OCI-LY7 (cell line): ENCODE results near the gene MESD. TPM values are rescaled to one million over a fixed set of nuclear protein-coding genes. Genes with fewer than 3 reads are reported as not detected.

ENCODE experiments used
- BruUV-seq: library from RNA; stranded (reverse); fragments of 400-500 nt; replicated peaks from 2 replicates; lab custom pipeline; 2021; lab: Mats Ljungman, UMichigan
- CTCF ChIA-PET: fragments of 300-600 bp; sonication (Branson Sonifier 250); formaldehyde crosslinking; loops from one replicate; lab custom pipeline; 2022; ENCODE audit warnings: antibody characterized with exemption; ENCODE audit not compliant: unreplicated experiment; lab: Charles Lee
- POLR2A ChIA-PET: fragments of 300-600 bp; sonication (Branson Sonifier 250); formaldehyde crosslinking; loops from one replicate; lab custom pipeline; 2022; ENCODE audit warnings: antibody characterized with exemption; lab: Charles Lee
- DNase-seq: peaks from one replicate; pipeline ENCODE4 v3.0.0-alpha.2; 2015; ENCODE audit warnings: low spot score
- H2AFZ ChIP-seq: fragments of 200-600 bp; sonication (generic), shearing (Covaris generic); 2 replicates; pipeline ENCODE4 v1.6.1; 2014; ENCODE audit warnings: mild to moderate bottlenecking, antibody characterized with exemption, low read length, moderate library complexity
- H3K27ac ChIP-seq: fragments of 200-600 bp; sonication (generic); 2 replicates; pipeline ENCODE4 v1.5.1; 2014; ENCODE audit warnings: mixed run types, low read depth, mild to moderate bottlenecking, moderate library complexity, low read length, inconsistent platforms; ENCODE audit not compliant: poor library complexity, severe bottlenecking
- H3K36me3 ChIP-seq: fragments of 200-600 bp; sonication (generic); 2 replicates; pipeline ENCODE4 v1.6.1; 2014; ENCODE audit warnings: mild to moderate bottlenecking, antibody characterized with exemption, low read length, moderate library complexity, mixed read lengths; ENCODE audit not compliant: insufficient read depth
- H3K4me1 ChIP-seq: fragments of 200-600 bp; sonication (generic); 2 replicates; pipeline ENCODE4 v1.5.1; 2014; ENCODE audit warnings: mild to moderate bottlenecking, low read length; ENCODE audit not compliant: insufficient read depth, poor library complexity, severe bottlenecking
- H3K4me2 ChIP-seq: fragments of 200-600 bp; sonication (generic); 2 replicates; pipeline ENCODE4 v1.6.1; 2014; ENCODE audit warnings: mild to moderate bottlenecking, low read length
- H3K4me3 ChIP-seq: fragments of 200-600 bp; sonication (generic); 2 replicates; pipeline ENCODE4 v1.5.1; 2014; ENCODE audit warnings: mild to moderate bottlenecking, low read depth, low read length; ENCODE audit not compliant: poor library complexity, severe bottlenecking
- H3K79me2 ChIP-seq: fragments of 200-600 bp; sonication (generic); 2 replicates; pipeline ENCODE4 v1.6.1; 2016; ENCODE audit warnings: low read depth, mild to moderate bottlenecking, low read length, moderate library complexity, mixed read lengths; ENCODE audit not compliant: insufficient read depth
- H3K9me2 ChIP-seq: fragments of 200-600 bp; sonication (generic); 2 replicates; pipeline ENCODE4 v1.6.1; 2016; ENCODE audit warnings: mild to moderate bottlenecking, low read length, mixed read lengths; ENCODE audit not compliant: insufficient read depth
- H3K9me3 ChIP-seq: fragments of 200-600 bp; sonication (generic); 2 replicates; pipeline ENCODE4 v1.6.1; 2014; ENCODE audit warnings: mild to moderate bottlenecking, mixed run types, low read length, mixed read lengths
- H4K20me1 ChIP-seq: fragments of 200-600 bp; sonication (generic); 2 replicates; pipeline ENCODE4 v1.6.1; 2014; ENCODE audit warnings: mild to moderate bottlenecking, antibody characterized with exemption, low read length, moderate library complexity, mixed read lengths; ENCODE audit not compliant: insufficient read depth
- EZH2phosphoT487 ChIP-seq: fragments of 200-600 bp; sonication (generic); IDR thresholded peaks from 2 replicates; pipeline ENCODE4 v1.6.1; 2018; ENCODE audit warnings: low read depth, borderline replicate concordance, mild to moderate bottlenecking, mixed run types, antibody characterized with exemption, low read length, moderate library complexity, mixed read lengths
- intact Hi-C: fragments of 100-400 bp; cut with micrococcal nuclease; formaldehyde crosslinking; loops from one replicate; pipeline ENCODE4 v1.10.0; 2022; ENCODE audit not compliant: unreplicated experiment
- total RNA-seq, 2 experiments: library from RNA; depleted of rRNA in 1 of 2; stranded (reverse); fragments of >200 nt in 1 of 2; shearing (Covaris generic) in 1 of 2; gene quantifications; 2 replicates each; pipeline ENCODE4 v1.2.3, GENCODE V29; 2014 to 2022
- TF ChIP-seq, protein P1 (sequence below): fragments of 200-600 bp; sonication (generic); conservative IDR thresholded peaks from 2 replicates; pipeline ENCODE4 v1.5.1; 2014; ENCODE audit warnings: mild to moderate bottlenecking, antibody characterized with exemption, low read length, moderate library complexity, mixed read lengths

The MESD gene
- total RNA-seq, 2 experiments from 2014 or later = 17.3 to 27.7 TPM

DNA sequence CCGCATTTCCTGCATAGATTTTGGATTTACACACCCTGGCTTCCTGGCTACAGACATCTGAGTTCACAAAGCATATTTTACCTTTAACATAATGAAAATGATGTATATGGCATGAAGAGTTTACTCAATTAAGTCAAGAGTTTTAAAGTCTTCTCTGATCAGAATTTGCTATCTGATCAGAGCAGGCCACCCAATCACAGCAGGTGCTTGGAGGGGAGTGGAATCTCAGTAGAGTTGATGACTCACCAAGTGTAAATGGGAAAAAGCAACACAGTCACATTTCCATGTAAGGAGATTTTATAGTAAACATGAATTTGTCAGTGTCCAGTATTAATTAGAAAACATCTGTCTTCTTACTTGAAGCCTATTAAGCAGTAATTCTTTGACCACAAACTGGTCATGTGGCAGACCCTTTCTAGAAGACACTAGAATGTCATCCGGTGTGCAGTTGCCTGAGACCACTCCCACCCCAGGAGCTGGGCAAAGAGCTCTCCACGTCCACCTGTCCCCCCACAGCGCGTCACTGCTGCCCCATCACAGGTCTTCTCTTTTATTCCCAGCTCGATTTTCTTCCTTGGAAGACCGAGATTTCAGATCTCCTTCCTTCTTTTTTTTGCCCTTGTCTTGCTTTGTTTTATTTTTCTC, 10.8 kb downstream of the MESD start:
- POLR2A ChIA-PET = interaction anchor here (0.7 to 1.8 kb wide), 3 partner anchors 9 to 130 kb away, joined by 3 to 10 read pairs (median 5); partner anchors contain the start of gene TLNRD1
- peak overlapping the region; percentile 47 for H3K4me2 ChIP-seq
- no peak overlapping the region for H3K4me3 ChIP-seq
- H3K9me2 ChIP-seq = no peaks in the 10 kb centered on the region
- peaks cover 16% of the 10 kb centered on the region; the same call in 1 of the 2 replicates for H3K79me2 ChIP-seq
- peaks cover 29% of the 10 kb centered on the region for H3K4me1 ChIP-seq
- H4K20me1 ChIP-seq = peaks cover 16% of the 10 kb centered on the region
- TF ChIP-seq, protein P1, sequence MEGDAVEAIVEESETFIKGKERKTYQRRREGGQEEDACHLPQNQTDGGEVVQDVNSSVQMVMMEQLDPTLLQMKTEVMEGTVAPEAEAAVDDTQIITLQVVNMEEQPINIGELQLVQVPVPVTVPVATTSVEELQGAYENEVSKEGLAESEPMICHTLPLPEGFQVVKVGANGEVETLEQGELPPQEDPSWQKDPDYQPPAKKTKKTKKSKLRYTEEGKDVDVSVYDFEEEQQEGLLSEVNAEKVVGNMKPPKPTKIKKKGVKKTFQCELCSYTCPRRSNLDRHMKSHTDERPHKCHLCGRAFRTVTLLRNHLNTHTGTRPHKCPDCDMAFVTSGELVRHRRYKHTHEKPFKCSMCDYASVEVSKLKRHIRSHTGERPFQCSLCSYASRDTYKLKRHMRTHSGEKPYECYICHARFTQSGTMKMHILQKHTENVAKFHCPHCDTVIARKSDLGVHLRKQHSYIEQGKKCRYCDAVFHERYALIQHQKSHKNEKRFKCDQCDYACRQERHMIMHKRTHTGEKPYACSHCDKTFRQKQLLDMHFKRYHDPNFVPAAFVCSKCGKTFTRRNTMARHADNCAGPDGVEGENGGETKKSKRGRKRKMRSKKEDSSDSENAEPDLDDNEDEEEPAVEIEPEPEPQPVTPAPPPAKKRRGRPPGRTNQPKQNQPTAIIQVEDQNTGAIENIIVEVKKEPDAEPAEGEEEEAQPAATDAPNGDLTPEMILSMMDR = no peak
- TF ChIP-seq EZH2phosphoT487 = no peak
- intact Hi-C loops = loop anchor here (1.0 kb wide), 1 partner anchor 10 kb away; the partner anchor contains the start of gene MESD
- no peak overlapping the region for H2AFZ ChIP-seq
- H3K27ac ChIP-seq = peak overlapping the region; percentile 61
- H3K36me3 ChIP-seq = peaks cover 59% of the 10 kb centered on the region
- DNase-seq = no peak
- CTCF ChIA-PET = interaction anchor here (0.7 to 1.2 kb wide), 2 partner anchors 23 to 287 kb away, joined by 4 read pairs; no protein-coding TSS in a partner anchor
- H3K9me3 ChIP-seq = no peaks in the 10 kb centered on the region
- TSS peak; percentile 64 for BruUV-seq

DNA sequence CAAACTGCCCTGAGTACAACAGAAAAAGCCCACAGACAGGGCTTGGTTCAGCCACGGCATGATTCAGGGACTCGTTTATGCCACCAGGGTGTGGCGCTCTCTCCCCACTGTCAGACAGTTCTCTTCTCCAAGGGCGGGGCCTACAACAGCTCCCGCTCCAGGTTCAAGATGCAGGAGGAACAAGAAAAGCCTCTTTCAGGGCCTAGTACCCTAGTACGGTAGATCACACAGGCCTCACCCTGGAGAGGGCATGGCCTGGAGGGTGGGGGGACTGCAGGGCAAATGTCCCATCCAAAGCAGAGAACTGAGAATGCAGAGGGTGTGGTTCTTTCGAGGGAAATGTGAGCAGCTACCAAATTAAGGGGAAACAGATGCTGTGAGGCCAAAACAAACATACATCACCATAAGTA, 12.0 kb downstream of the MESD start:
- Histone ChIP-seq H3K79me2 (peaks cover 5% of the 10 kb centered on the region; the same call in 1 of the 2 replicates), H3K4me1 (peaks cover 29% of the 10 kb centered on the region), H3K27ac (no peak overlapping the region), H3K4me2 (no peak overlapping the region; the same call in 1 of the 2 replicates), H3K9me3 (no peaks in the 10 kb centered on the region), H4K20me1 (peaks cover 16% of the 10 kb centered on the region), H2AFZ (no peak overlapping the region), H3K9me2 (no peaks in the 10 kb centered on the region), H3K4me3 (no peak overlapping the region), H3K36me3 (peaks cover 54% of the 10 kb centered on the region)
- intact Hi-C loops = loop anchor here (1.0 to 2.0 kb wide), 2 partner anchors 131 to 289 kb away; no protein-coding TSS in a partner anchor
- ChIA-PET POLR2A (interaction anchor here (0.7 kb wide), 2 partner anchors 24 to 32 kb away, joined by 3 read pairs; no protein-coding TSS in a partner anchor), CTCF (interaction anchor here (0.5 to 1.0 kb wide), 2 partner anchors 289 to 290 kb away, joined by 3 to 10 read pairs; no protein-coding TSS in a partner anchor)
- DNase-seq = peak; percentile 72
- no TSS peak for BruUV-seq
- TF ChIP-seq, protein P1 = peak; percentile 89
- no peak for TF ChIP-seq EZH2phosphoT487
